GM12878 (cell line): ENCODE data around the gene SNAP29. TPM values are rescaled to one million over a fixed set of nuclear protein-coding genes. Genes with fewer than 3 reads are reported as not detected.
"Not testable (repeated sequence)": the region's sequence is repeated elsewhere in the genome, so short reads cannot be mapped to it uniquely, and the experiment has no call there.

Experiments
- ATAC-seq: fragments of 200-7000 bp; cut with Tn5 transposase; 3 replicates; pipeline ENCODE4 v1.9.1; 2020; ENCODE audit warnings: mild to moderate bottlenecking, moderate library complexity
- BruUV-seq: library from RNA; stranded (reverse); fragments of 400-500 nt; replicated peaks from 2 replicates; lab custom pipeline; 2021; lab: Mats Ljungman, UMichigan
- CTCF ChIA-PET: fragments of 300-600 bp; sonication (Branson Sonifier 250); formaldehyde crosslinking; extraction: SDS; loops from one replicate; lab custom pipeline; 2021; ENCODE audit warnings: inconsistent platforms; lab: Yijun Ruan, JAX
- POLR2A ChIA-PET: fragments of 350-600 bp; formaldehyde crosslinking; extraction: SDS; loops from one replicate; lab custom pipeline; 2021; ENCODE audit warnings: inconsistent platforms; lab: Charles Lee
- RAD21 ChIA-PET: fragments of 300-600 bp; sonication (Branson Sonifier 250); formaldehyde crosslinking; loops from one replicate; lab custom pipeline; 2023; ENCODE audit warnings: antibody characterized with exemption; ENCODE audit not compliant: unreplicated experiment; lab: Charles Lee
- SMC1A ChIA-PET: fragments of 300-600 bp; sonication (Branson Sonifier 250); formaldehyde crosslinking; loops from one replicate; lab custom pipeline; 2023; ENCODE audit not compliant: unreplicated experiment, uncharacterized antibody; lab: Charles Lee
- DNase-seq: peaks from one replicate; pipeline ENCODE4 v3.0.0-alpha.2; 2011; ENCODE audit warnings: low read depth, low spot score
- FAIRE-seq: peaks from 3 replicates; lab custom pipeline; 2011; peaks lifted over from hg19 to GRCh38; lab: Jason Lieb, UNC
- H2AFZ ChIP-seq: 2 replicates; pipeline ENCODE4 v1.6.0; 2011; ENCODE audit warnings: low read depth, low read length, control low read depth; ENCODE audit not compliant: control insufficient read depth
- H3K27ac ChIP-seq: 2 replicates; pipeline ENCODE4 v1.5.1; 2011; ENCODE audit warnings: control low read depth; ENCODE audit not compliant: control insufficient read depth, insufficient read depth
- H3K27me3 ChIP-seq, 2 experiments: replicated peaks in 1 of 2; 2 replicates each; pipeline versions ENCODE4 v1.6.0 to v1.6.1; 2011; ENCODE audit warnings: low read length in 1 of 2; ENCODE audit not compliant: control insufficient read depth in 2 of 2, insufficient read depth in 2 of 2
- H3K36me3 ChIP-seq, 2 experiments: 2 replicates each; pipeline ENCODE4 v1.5.1; 2011; ENCODE audit warnings: low read length in 1 of 2; ENCODE audit not compliant: control insufficient read depth in 2 of 2, insufficient read depth in 2 of 2
- H3K4me1 ChIP-seq: 2 replicates; pipeline ENCODE4 v1.6.1; 2011; ENCODE audit warnings: mild to moderate bottlenecking, low read length, moderate library complexity, mixed read lengths; ENCODE audit not compliant: control insufficient read depth, insufficient read depth
- H3K4me2 ChIP-seq: 2 replicates; pipeline ENCODE4 v1.6.0; 2011; ENCODE audit warnings: control low read depth; ENCODE audit not compliant: control insufficient read depth, insufficient read depth
- H3K4me3 ChIP-seq: fragments of 200-600 bp; sonication (generic); 2 replicates; pipeline ENCODE4 v1.5.1; 2016
- H3K79me2 ChIP-seq: 2 replicates; pipeline ENCODE4 v1.6.0; 2011; ENCODE audit warnings: low read length; ENCODE audit not compliant: control insufficient read depth, insufficient read depth
- H3K9ac ChIP-seq: 2 replicates; pipeline ENCODE4 v1.8.0; 2011; ENCODE audit warnings: low read length, control low read depth, mixed read lengths; ENCODE audit not compliant: control insufficient read depth, insufficient read depth
- H3K9me3 ChIP-seq: replicated peaks from 3 replicates; pipeline ENCODE4 v1.5.1; 2011; ENCODE audit warnings: mild to moderate bottlenecking, low read length; ENCODE audit not compliant: control insufficient read depth, insufficient read depth
- H4K20me1 ChIP-seq: 2 replicates; pipeline ENCODE4 v1.6.0; 2011; ENCODE audit not compliant: control insufficient read depth, insufficient read depth
- WGBS: methylation state at CpG from one replicate; pipeline ENCODE4 v1.1.6; 2016; ENCODE audit warnings: low lambda C conversion rate; ENCODE audit not compliant: insufficient replicate concordance, insufficient coverage; ENCODE audit errors: missing lambda C conversion rate; 5-methylcytosine and 5-hydroxymethylcytosine counted together
- in situ Hi-C: fragments of 300-500 bp; cut with MboI; formaldehyde crosslinking; loops from 9 replicates; pipeline ENCODE4 v1.14.3; 2018; ENCODE audit warnings: mixed read lengths
- intact Hi-C: fragments of 100-400 bp; cut with micrococcal nuclease; formaldehyde crosslinking; loops from one replicate; pipeline ENCODE4 v1.14.2; 2022; ENCODE audit not compliant: unreplicated experiment
- polyA plus RNA-seq, 11 experiments: library from polyadenylated mRNA; depleted of rRNA in 4 of 11; unstranded in 6 of 11; stranded (reverse) in 5 of 11; fragments of >200 nt; fragmentation: Nextera tagmentation in 4 of 11; fragmentation: Illumina TruSeq in 1 of 11; extraction: Ambion mirVana in 4 of 11; extraction: Trizol in 1 of 11; gene quantifications; 1 replicate in 1 of 11; 2 replicates in 10 of 11; pipeline versions ENCODE4 v1.2.1 to v1.2.3, GENCODE V29; 2011 to 2016; ENCODE audit warnings: inconsistent platforms in 2 of 11, missing spikeins in 2 of 11, low read depth in 1 of 11
- total RNA-seq, 4 experiments: library from RNA; depleted of rRNA in 3 of 4; stranded (reverse); fragments of >200 nt in 3 of 4; fragmentation: Illumina TruSeq in 1 of 4; extraction: Trizol in 1 of 4; gene quantifications; 2 replicates each; pipeline versions ENCODE4 v1.2.1 to v1.2.3, GENCODE V29; 2013 to 2021

The SNAP29 gene
- total and polyA plus RNA-seq, 10 of the 15 experiments (the other 5 are each of a cell fraction or from before 2014, with no cell fraction given): 4.7 to 45.7 (median 27.9) TPM

GRCh38 chr22:20935049-20935448 lies 76.2 kb downstream of the SNAP29 start:
- H3K9ac ChIP-seq, H3K9me3 ChIP-seq, H3K4me3 ChIP-seq, SMC1A ChIA-PET, H3K27me3 ChIP-seq, intact Hi-C loops, BruUV-seq, H3K27ac ChIP-seq, FAIRE-seq, in situ Hi-C loops, H3K4me2 ChIP-seq, ATAC-seq, RAD21 ChIA-PET, H2AFZ ChIP-seq, CTCF ChIA-PET, DNase-seq, H3K4me1 ChIP-seq: not testable (repeated sequence)
- peaks cover 77% of the 10 kb centered on the region for H3K79me2 ChIP-seq
- H3K36me3 ChIP-seq: peaks cover 15 to 30% of the 10 kb centered on the region in 2 experiments
- POLR2A ChIA-PET: interaction anchor here (0.7 kb wide), 1 partner anchor 425 kb away, joined by 6 read pairs; no protein-coding TSS in a partner anchor
- peaks cover 10% of the 10 kb centered on the region; the same call in 1 of the 2 replicates for H4K20me1 ChIP-seq
- WGBS: 84% methylated on average over 9 of the region's 9 CpGs

GRCh38 chr22:20935780-20936539 lies 77.2 kb downstream of the SNAP29 start:
- CTCF ChIA-PET: interaction anchor here (1.2 to 1.3 kb wide), 2 partner anchors 21 to 50 kb away, joined by 3 read pairs; no protein-coding TSS in a partner anchor
- DNase-seq, H3K4me3 ChIP-seq, FAIRE-seq, BruUV-seq, H3K4me2 ChIP-seq, H3K27ac ChIP-seq, intact Hi-C loops, RAD21 ChIA-PET, in situ Hi-C loops, SMC1A ChIA-PET, H3K9me3 ChIP-seq, H3K27me3 ChIP-seq, H3K9ac ChIP-seq, H3K4me1 ChIP-seq, ATAC-seq, H2AFZ ChIP-seq: not testable (repeated sequence)
- POLR2A ChIA-PET: interaction anchor here (0.9 kb wide), 1 partner anchor 11 kb away, joined by 6 read pairs; no protein-coding TSS in a partner anchor
- H3K36me3 ChIP-seq: peaks cover 15 to 33% of the 10 kb centered on the region in 2 experiments
- WGBS: 79% methylated on average over 11 of the region's 11 CpGs
- peaks cover 79% of the 10 kb centered on the region for H3K79me2 ChIP-seq
- peaks cover 15% of the 10 kb centered on the region for H4K20me1 ChIP-seq
